Endodermal cell (in vitro differentiated cells): Measurements from ENCODE around the gene MACROD1. TPM values are rescaled to one million over a fixed set of nuclear protein-coding genes. Genes with fewer than 3 reads are reported as not detected.

ENCODE experiments used
- DNase-seq: peaks from one replicate; pipeline ENCODE4 v3.0.0-alpha.2; 2017
- H3K27ac ChIP-seq: 2 replicates; pipeline ENCODE4 v1.5.1; 2013; ENCODE audit warnings: mild to moderate bottlenecking, low read depth, low read length, moderate library complexity
- H3K27me3 ChIP-seq: 2 replicates; pipeline ENCODE4 v1.6.1; 2013; ENCODE audit warnings: mild to moderate bottlenecking, low read length, moderate library complexity; ENCODE audit not compliant: insufficient read depth, control insufficient read depth, poor library complexity, severe bottlenecking
- H3K36me3 ChIP-seq: 2 replicates; pipeline ENCODE4 v1.7.0; 2013; ENCODE audit warnings: mild to moderate bottlenecking, low read length, moderate library complexity; ENCODE audit not compliant: control insufficient read depth, insufficient read depth
- H3K4me1 ChIP-seq: one replicate; pipeline ENCODE4 v1.7.0; 2013; ENCODE audit warnings: low read length; ENCODE audit not compliant: control insufficient read depth, insufficient read depth
- H3K4me3 ChIP-seq: 2 replicates; pipeline ENCODE4 v1.5.1; 2013; ENCODE audit warnings: mild to moderate bottlenecking, low read length, moderate library complexity
- H3K9ac ChIP-seq: 2 replicates; pipeline ENCODE4 v1.6.1; 2013; ENCODE audit warnings: mild to moderate bottlenecking, low read length, moderate library complexity; ENCODE audit not compliant: poor library complexity, severe bottlenecking; ENCODE audit errors: extremely low read depth
- H3K9me3 ChIP-seq: 2 replicates; pipeline ENCODE4 v1.6.1; 2013; ENCODE audit warnings: mild to moderate bottlenecking, low read length, moderate library complexity; ENCODE audit not compliant: control insufficient read depth
- H3K27ac Mint-ChIP-seq: 2 replicates; pipeline ENCODE4 v1.8.0; 2020; ENCODE audit warnings: mixed read lengths
- H3K27me3 Mint-ChIP-seq: 2 replicates; pipeline ENCODE4 v1.8.0; 2021; ENCODE audit warnings: mild to moderate bottlenecking, mixed read lengths; ENCODE audit not compliant: insufficient read depth
- H3K36me3 Mint-ChIP-seq: 2 replicates; pipeline ENCODE4 v1.8.0; 2020; ENCODE audit warnings: low read depth, mixed read lengths
- H3K4me1 Mint-ChIP-seq: 2 replicates; pipeline ENCODE4 v1.8.0; 2020; ENCODE audit warnings: mixed read lengths
- H3K4me3 Mint-ChIP-seq: 2 replicates; pipeline ENCODE4 v1.8.0; 2020; ENCODE audit warnings: mild to moderate bottlenecking, moderate library complexity, mixed read lengths
- H3K9me3 Mint-ChIP-seq: 2 replicates; pipeline ENCODE4 v1.8.0; 2020; ENCODE audit warnings: mild to moderate bottlenecking, mixed read lengths
- WGBS, 2 experiments: methylation state at CpG; one replicate each; pipeline versions ENCODE4 v1.1.5 to v1.1.7; 2013; ENCODE audit warnings: missing lambda C conversion rate in 2 of 2, mixed read lengths in 1 of 2; ENCODE audit not compliant: insufficient coverage in 1 of 2, insufficient read length in 1 of 2; 5-methylcytosine and 5-hydroxymethylcytosine counted together
- total RNA-seq, 2 donors: library from RNA; stranded (reverse); fragmentation: NEBNext Ultra II Directional in 1 of 2; extraction: Animal tissue kit (Norgen Biotek cat#: 25700) in 1 of 2; gene quantifications; 2 replicates in 1 of 2; 3 replicates in 1 of 2; pipeline ENCODE4 v1.2.1, GENCODE V29; 2021
- TF ChIP-seq, protein P1 (sequence below): fragments of 200-600 bp; sonication (generic); conservative IDR thresholded peaks from 2 replicates; pipeline ENCODE4 v1.5.0; 2021; ENCODE audit warnings: antibody characterized with exemption, mild to moderate bottlenecking

Gene MACROD1
- total RNA-seq, 2 donors from 2014 or later, result 23.0 to 41.9 TPM

DNA sequence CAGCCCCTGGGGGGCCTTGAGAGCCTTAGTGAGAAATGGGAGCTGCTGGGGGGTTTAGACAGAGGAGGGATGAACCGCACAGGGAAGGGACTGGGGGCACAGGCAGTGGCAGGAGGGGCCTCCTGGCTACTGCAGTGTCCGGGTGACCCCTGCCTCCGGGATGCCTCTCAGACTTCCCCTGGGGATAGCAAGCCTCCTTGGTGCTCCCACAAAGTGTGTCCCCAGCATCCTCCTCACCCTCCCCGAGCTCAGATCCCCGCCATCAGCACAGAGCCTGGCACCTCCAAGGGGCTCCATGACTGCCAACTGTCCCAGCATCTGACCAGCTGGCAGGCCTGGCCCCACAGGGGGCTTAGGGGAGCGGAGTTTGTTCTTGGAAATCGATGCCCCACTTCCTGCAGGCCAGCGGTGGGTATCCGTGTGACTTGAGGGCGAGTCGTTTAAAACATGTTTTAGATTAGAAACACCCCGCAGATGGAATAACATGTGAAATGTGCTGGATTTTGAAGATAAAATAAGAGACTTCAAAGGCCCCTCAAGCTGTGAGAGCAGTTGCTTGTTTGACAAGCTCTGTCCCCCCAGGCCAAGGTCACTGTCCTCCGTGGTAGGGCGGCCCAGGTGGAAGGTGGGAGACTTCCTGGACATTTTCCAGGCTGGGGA lies 143.7 kb downstream of the MACROD1 start:
- Histone ChIP-seq H3K9ac (no peak overlapping the region), H3K9me3 (no peaks in the 10 kb centered on the region), H3K4me1 (peaks cover 3% of the 10 kb centered on the region), H3K36me3 (no peaks in the 10 kb centered on the region), H3K27ac (no peak overlapping the region), H3K27me3 (no peaks in the 10 kb centered on the region), H3K4me3 (no peak overlapping the region)
- Mint-ChIP-seq H3K36me3 (no peaks in the 10 kb centered on the region), H3K9me3 (no peaks in the 10 kb centered on the region), H3K4me3 (no peak overlapping the region), H3K27me3 (peaks cover 40% of the 10 kb centered on the region), H3K27ac (no peak overlapping the region), H3K4me1 (peaks cover 23% of the 10 kb centered on the region)
- 73 to 86% methylated on average over 9 to 14 of the region's 14 CpGs for WGBS, 2 experiments
- TF ChIP-seq, protein P1, sequence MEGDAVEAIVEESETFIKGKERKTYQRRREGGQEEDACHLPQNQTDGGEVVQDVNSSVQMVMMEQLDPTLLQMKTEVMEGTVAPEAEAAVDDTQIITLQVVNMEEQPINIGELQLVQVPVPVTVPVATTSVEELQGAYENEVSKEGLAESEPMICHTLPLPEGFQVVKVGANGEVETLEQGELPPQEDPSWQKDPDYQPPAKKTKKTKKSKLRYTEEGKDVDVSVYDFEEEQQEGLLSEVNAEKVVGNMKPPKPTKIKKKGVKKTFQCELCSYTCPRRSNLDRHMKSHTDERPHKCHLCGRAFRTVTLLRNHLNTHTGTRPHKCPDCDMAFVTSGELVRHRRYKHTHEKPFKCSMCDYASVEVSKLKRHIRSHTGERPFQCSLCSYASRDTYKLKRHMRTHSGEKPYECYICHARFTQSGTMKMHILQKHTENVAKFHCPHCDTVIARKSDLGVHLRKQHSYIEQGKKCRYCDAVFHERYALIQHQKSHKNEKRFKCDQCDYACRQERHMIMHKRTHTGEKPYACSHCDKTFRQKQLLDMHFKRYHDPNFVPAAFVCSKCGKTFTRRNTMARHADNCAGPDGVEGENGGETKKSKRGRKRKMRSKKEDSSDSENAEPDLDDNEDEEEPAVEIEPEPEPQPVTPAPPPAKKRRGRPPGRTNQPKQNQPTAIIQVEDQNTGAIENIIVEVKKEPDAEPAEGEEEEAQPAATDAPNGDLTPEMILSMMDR, result no peak
- no peak for DNase-seq

DNA sequence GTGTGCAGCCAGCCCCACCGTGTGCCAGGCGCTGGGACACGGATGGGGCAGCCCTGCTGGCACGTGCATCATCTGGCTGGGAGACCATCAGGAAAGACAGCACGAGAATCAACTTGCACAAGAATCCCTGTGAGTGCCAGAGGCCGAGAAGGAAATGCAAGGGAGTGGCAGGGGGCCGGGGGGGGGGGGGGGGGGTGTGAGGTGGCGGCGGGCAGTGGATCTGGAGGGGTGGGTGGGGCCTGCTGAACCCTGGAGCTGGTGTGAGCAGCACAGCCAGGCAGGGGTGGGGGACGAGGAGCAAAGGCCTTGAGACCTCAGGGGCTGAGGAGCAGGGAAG lies 144.2 kb downstream of the MACROD1 start:
- H3K4me1 ChIP-seq, result peaks cover 3% of the 10 kb centered on the region
- no peak overlapping the region for H3K4me3 ChIP-seq
- H3K4me1 Mint-ChIP-seq, result peaks cover 18% of the 10 kb centered on the region

DNA sequence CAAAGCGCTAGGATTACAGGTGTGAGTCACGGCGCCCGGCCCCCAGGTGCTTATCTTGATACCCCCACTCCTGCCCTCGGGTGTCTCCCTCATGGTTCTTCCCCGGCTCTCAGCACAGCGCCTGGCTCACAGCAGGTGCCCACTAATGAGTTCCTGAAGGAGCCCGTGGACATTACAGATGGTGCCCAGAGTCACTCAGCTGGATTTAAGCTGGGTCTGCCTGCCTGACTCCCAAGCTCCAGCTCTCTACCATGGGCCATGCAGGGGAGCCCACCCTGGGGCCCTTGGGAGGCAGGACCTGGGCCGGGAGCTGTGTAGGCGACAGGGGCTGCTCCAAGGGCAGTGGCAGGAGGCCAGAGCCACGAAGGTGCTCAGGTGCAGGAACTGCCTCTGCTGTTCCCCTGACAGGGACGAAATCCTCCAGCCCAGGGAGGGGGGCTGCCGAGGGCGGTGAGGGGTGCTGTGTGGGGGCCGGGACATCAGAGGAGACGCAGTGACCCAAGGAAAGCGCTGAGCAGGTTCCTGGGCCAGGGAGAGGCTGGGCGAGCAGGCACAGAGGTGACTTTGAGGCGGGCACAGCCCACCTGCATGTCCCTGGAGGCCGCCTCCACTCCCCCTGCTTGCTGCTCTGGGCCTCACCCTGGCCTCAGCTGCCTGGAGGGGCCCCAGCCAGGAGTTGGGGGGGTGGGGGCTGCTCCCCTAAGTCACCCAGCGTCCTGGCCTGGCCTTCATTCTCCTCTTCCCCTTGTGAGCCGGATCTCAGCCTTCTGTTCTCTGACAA lies 144.7 kb downstream of the MACROD1 start:
- TF ChIP-seq, protein P1, result no peak
- Histone ChIP-seq H3K27ac (no peak overlapping the region), H3K4me3 (no peak overlapping the region), H3K36me3 (no peaks in the 10 kb centered on the region), H3K9me3 (no peaks in the 10 kb centered on the region), H3K27me3 (no peaks in the 10 kb centered on the region), H3K4me1 (peaks cover 3% of the 10 kb centered on the region), H3K9ac (no peak overlapping the region)
- DNase-seq, result no peak
- WGBS, 2 experiments, result 76 to 85% methylated on average over 14 to 22 of the region's 22 CpGs
- no peaks in the 10 kb centered on the region for H3K9me3 Mint-ChIP-seq
- no peaks in the 10 kb centered on the region for H3K36me3 Mint-ChIP-seq
- H3K27ac Mint-ChIP-seq, result no peak overlapping the region
- H3K4me3 Mint-ChIP-seq, result no peak overlapping the region
- H3K4me1 Mint-ChIP-seq, result peaks cover 17% of the 10 kb centered on the region
- peaks cover 41% of the 10 kb centered on the region for H3K27me3 Mint-ChIP-seq

More for the DNA sequence above, 144.2 kb downstream of the MACROD1 start:
- no peak overlapping the region for H3K27ac Mint-ChIP-seq
- Histone ChIP-seq H3K27me3 (no peaks in the 10 kb centered on the region), H3K27ac (no peak overlapping the region), H3K9ac (no peak overlapping the region), H3K9me3 (no peaks in the 10 kb centered on the region), H3K36me3 (no peaks in the 10 kb centered on the region)
- TF ChIP-seq, protein P1, result no peak
- H3K9me3 Mint-ChIP-seq, result no peaks in the 10 kb centered on the region
- H3K4me3 Mint-ChIP-seq, result no peak overlapping the region
- peaks cover 40% of the 10 kb centered on the region for H3K27me3 Mint-ChIP-seq
- no peaks in the 10 kb centered on the region for H3K36me3 Mint-ChIP-seq
- DNase-seq, result peak; percentile 80
- 26 to 51% methylated on average over 4 to 6 of the region's 10 CpGs for WGBS, 2 experiments
